ENCODE data around the gene SMG5.
"Not testable (repeated sequence)": the region's sequence is repeated elsewhere in the genome, so short reads cannot be mapped to it uniquely, and the experiment has no call there.

SMG5 gene

DNA sequence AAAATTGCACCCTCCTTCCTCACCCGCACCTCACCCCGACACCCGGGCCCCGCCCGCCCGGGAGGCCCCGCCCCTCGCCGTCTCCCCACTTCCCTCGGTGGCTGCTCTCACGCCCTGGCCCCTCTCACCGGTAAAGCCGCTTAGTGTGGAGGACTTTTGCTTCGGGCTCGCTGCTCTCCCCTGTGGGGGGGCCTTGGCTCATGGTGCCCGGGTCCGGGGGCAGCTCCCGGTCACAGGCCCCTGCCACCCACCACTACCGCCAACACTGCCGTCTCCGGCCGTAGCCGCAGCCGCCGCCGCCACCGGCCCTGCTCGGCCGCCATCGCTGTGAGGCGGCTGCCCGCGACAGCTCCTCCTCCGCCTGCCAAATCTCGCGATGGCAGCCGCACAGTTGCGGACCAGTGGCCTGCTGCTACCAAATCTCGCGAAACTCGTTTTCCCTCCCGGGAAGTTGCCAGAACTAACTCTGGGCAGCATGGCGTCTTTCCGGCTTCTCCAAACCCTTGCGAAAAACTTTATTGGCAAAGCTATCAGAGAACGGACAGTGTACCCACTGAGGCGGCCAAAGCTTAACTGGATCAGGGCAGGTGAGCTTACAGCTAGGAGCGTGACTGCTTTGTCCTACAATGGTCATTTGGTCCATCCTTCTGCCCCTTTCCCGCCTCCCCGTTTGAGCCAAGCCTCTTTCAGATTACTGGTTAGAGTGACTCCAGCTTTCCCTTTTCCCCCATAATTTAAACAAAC, at the start of gene SMG5:
Gene SMG5, minus strand, starts transcription at position 347 of the 744 bp plus-strand sequence. Its CDS starts 145 bp downstream, at position 202.
- peak; percentile 99 to 100 for DNase-seq

GRCh38 chr1:156323179-156323578, 40.6 kb upstream of the SMG5 start:
- not testable (repeated sequence) for DNase-seq

DNA sequence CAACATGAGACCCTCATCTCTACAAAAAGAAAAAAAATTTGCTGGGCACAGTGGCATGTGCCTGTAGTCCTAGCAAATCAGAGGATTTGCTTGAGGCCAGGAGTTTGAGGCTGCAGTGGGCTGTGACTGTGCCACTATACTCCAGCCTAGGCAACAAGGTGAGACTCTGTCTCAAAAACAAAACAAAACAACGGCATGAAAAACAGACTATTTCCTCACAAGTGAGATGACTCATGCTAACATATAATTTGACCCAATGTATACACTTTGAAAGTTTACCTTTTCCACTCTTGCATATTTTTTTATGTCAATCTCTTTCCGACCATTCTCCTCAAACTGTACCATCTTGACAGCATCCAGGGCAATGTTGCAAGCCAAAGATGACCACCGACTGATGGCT, 37.9 kb upstream of the SMG5 start:
- DNase-seq = no peak

GRCh38 chr1:156319664-156320063, 37.0 kb upstream of the SMG5 start:
- peak in 1 of 2 experiments; percentile 21 for DNase-seq

GRCh38 chr1:156316909-156317308, 34.3 kb upstream of the SMG5 start:
- no peak for DNase-seq

- DNase-seq = no peak
Measured at GRCh38 chr1:156310962-156311361, 28.3 kb upstream of the SMG5 start.

DNA sequence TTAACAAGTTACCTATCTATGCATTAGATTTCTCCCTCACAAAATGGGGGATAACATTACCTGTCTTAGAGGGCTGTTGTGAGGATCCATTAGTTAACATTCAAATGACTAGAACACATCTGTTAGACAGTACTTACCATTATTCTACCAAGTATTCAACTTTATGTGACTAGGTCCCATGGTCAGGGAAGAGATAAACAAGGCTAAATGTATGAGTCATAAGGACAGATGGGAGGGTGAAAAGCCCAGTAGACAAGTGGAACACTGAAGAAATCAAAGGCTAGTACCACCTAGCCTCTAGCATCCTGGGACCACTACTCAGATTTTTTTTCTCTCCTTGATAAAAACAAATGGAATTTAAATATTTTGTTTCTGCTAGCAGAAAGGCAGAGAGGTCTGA, 25.5 kb upstream of the SMG5 start:
- DNase-seq = no peak

DNA sequence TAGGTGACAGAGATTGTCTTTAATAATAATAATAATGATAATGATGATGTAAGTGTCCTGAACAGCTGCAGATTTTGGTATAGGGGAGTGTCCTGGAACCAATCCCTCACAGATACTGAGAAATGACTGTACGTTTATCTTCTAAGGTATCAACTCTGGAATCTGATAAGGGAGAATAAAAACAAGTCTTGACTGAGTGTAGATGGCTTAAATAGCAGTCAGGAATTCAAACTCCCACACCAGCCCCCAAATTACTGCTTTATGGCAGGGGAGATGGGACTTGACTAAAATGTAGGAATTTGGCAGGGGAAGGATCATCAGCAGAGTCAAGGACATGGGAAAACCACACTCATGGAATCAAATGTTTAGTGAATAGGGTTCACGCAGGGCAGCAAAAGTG, 22.6 kb upstream of the SMG5 start:
- DNase-seq = no peak

- no peak for DNase-seq
Measured at GRCh38 chr1:156303241-156303640, 20.6 kb upstream of the SMG5 start.

DNA sequence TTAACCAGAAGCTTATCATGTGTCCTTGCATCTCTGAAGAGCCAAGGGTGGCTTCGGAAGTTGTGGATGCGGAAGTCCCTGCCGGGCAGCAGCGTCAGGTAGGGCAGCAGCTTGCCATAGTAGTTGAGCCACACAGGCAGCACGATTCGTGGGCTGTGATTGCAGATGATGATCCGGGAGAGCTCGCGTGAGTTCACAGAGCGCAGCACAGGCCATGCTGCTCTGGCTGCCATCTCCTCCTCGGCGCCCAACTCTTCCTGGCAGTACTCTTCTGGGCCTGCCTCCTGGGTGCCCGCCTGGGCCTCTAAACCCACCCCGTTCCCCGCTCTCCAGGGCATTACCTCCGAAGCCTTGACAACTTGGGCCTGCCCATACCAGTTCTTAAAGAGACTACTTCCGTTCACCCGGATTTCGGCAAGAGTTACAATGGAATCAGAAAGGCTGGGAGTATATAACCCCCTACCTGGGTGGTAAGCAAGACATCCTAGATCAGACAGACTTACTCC, 16.3 kb upstream of the SMG5 start, which contains the start of gene VHLL:
Gene VHLL, minus strand, starts transcription at position 456 of the 506 bp plus-strand sequence. Its CDS starts 118 bp downstream, at position 338.
- DNase-seq = no peak

DNA sequence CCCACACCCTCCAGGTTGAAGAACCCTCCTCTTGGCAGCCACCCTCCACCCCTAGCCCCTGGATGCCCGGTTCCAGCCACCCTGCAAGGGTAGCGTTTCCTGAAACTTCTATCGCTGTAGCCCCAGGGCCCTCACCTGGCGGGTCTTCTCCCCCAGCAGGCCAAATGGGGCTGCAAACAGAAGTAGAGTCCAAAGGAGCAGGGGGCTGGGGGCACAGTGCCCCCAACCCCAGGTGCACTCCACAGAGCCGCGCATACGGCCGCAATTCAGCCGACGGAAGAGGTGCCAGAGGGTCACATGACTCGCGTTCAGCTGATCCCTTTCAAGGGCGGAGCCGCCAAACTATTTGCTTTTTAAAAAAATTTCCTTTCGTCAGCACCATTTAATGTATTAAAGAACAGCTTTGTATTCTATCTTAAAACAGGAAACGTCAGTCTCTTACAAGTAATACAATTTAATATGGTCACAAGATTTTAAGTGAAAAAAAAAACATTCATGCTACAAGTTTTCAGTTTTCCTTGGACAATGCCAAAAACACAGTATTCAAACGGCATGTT, 12.8 kb upstream of the SMG5 start, which contains the start of gene GLMP:
Gene GLMP, minus strand, starts transcription at position 289 of the 557 bp plus-strand sequence. Its CDS starts 34 bp downstream, at position 255.
- peak; percentile 55 to 75 for DNase-seq

DNA sequence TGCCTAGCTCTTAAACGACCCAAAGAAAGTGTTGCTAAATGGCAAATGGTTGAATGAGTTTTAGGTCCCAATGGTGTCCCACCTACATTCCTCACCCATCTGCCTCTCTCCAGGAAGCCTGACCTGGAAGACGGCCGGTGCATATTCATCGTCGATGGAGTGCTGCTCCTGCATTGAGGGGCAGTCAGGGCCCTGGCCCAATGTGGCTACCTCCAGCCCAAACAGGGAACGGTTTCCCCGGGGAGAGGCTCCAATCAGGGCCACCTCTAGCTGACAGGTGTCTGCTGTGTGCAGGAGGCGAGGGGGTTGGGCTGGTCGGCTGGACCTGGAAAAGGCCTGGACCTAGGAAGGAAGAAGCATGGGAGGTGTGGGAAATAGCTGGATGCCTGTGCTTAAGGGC, 11.3 kb upstream of the SMG5 start:
- no peak for DNase-seq

GRCh38 chr1:156293098-156293434, 10.4 kb upstream of the SMG5 start:
- DNase-seq = no peak

- DNase-seq = peak; percentile 46 to 73
Measured at GRCh38 chr1:156291226-156292061, 8.8 kb upstream of the SMG5 start.

DNA sequence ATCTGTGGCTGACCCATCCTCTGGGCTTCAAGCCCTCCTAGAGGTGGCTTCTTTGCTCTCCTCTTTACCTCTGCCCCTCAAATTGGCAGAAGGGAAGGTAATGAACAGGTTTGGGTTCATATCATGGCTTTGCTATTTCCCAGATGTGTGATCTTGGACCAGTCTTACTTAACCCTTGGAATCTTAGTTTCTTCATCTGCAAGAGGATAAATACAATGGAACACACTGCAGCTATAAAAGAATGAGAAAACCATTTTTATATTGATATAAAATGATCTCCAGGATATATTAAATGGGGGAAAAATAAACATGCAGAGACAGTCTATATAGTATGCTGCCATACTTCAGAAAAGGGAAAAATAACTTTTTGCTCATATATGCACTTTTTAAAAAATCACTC, 7.2 kb upstream of the SMG5 start:
- no peak for DNase-seq

DNA sequence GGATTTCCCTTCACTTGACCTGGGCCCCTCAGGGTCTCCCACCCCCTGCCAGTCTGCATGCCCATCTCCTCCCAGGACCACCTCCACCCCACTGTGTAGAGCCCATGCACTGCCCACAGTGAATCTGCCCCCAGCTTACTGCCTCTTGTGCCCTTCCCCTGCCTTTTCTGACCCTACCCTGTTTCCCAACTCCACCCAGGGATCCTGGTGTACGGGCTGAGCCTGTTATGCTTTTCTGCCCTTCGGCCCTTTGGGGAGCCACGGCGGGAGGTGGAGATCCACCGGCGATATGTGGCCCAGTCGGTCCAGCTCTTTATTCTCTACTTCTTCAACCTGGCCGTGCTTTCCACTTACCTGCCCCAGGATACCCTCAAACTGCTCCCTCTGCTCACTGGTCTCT, 3.4 kb upstream of the SMG5 start:
- DNase-seq = no peak

DNA sequence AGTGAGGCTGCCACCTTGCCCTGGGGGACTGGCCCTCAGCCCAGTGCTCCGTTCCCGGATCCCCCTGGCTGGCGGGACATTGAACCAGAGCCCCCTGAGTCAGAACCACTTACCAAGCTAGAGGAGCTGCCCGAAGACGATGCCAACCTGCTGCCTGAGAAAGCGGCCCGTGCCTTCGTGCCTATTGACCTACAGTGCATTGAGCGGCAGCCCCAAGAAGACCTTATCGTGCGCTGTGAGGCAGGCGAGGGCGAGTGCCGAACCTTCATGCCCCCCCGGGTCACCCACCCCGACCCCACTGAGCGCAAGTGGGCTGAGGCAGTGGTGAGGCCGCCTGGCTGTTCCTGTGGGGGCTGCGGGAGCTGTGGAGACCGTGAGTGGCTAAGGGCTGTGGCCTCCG, 2.8 kb upstream of the SMG5 start:
- DNase-seq = no peak

GRCh38 chr1:156284757-156285156, 2.1 kb upstream of the SMG5 start:
- no peak for DNase-seq

- DNase-seq = no peak
Measured at GRCh38 chr1:156284112-156284511, 1.5 kb upstream of the SMG5 start, which contains the start of gene TMEM79. Gene TMEM79 (plus strand): TSS chr1:156284325. CDS start chr1:156285227, 902 bp downstream.

DNA sequence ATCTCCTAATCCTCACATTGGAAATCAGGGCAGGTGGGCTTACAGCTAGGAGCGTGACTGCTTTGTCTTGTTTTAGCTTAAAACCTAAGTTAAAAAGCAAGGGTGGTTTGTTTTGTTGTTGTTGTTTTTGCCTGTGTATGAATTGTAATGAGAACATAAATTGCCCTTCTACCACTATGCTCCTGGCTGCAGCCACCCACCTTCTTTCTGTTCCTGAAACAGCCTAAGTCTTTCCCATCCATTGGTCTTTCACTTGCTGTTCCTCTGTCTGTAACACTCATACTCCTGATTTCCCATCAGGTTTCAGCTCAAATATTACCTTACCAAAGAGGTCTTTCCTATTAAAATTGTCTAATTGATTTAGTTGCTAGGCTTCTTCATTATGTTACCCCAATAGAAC, 896 bp upstream of the SMG5 start:
- no peak for DNase-seq

DNA sequence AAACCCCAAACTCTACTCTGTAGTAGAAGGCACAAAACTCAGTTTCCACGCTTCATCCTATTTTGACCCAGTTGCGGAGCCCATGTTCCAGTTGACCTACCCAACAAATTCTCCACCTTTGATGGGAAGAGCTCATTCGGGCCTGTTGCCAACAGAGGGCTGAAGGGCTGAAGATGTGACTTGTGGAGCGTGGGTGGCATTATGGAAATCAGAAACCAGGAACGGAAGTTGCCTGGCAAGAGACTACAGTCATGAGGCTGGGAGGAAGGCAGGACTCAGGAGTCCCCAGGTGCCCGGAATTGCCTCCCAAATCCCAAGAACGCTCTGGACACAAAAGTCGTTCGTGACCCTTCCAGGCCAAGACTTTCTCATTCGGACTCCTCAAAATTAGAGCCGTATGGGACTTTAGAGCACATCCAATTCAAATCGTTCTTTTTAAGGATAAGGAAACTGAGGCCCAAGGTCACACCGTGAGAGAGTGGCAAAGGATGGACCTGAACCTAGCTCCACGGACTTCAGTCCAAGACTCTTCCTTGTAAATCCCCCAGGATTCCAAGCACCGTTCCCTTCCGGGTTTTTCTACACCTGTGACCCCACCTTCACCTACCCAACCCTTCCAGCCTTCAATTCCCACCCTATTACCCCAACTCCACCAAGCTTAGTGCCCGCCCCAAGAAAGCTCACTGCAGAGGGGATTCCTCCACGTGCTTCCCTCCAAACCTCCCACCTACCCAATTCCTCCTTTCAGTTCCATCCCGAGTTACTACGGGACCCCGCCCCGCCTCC, 739 bp downstream of the SMG5 start:
- peak; percentile 66 to 68 for DNase-seq

DNA sequence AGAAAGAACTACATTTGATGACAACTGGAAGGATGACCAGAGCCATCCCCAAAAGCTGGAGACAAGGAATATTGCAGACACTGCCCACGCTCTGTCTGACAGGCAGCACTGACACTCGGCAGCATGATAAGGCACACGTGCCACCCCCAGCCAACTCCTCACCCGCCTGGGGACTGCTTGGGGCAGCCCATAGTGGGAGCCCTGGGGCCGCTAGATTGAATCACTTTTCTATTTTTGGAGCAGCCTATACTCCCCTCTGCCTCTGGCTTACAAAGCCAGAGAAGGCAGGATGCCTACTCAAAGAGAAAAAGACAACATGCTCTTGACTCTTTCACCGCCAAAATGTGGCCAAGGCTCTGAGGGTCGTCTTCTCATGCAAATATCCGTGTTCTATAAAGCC, 1.3 kb downstream of the SMG5 start:
- DNase-seq = peak in 1 of 2 experiments; percentile 36

DNA sequence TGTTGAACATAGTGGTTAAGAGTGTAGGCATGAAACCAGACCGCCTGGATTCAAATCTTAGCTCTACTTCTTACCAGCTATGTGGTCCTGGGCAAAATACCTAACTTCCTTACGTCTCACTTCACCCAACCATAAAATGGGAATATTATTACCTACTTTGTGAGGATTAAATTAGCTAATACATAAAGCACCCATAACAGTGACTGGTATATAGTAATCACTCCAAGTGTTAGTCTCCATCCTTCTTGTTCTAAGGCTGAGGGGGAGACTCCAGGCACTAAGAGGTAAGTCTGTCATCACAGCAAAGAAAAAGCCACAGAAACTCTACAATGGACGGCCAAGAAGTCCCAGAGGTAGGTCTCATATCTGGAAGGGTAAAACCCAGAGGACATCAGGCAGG, 2.8 kb downstream of the SMG5 start:
- no peak for DNase-seq
